ENCODE data around the gene JAK2. TPM values are rescaled to one million over a fixed set of nuclear protein-coding genes. Genes with fewer than 3 reads are reported as not detected.

JAK2 gene
- total RNA-seq, 1 experiment from 2014 or later = 3.3 TPM

GRCh38 chr9:4980086-4980727, 4.9 kb upstream of the JAK2 start:
- ATAC-seq = no peak
- H3K4me1 Mint-ChIP-seq = peaks cover 8% of the 10 kb centered on the region
- CTCF ChIA-PET = no interaction called here
- no peak for TF ChIP-seq NR2C2 (CRISPR knock-in tag; IDR thresholded peaks at IDR 0.05)
- TF ChIP-seq, protein P1, sequence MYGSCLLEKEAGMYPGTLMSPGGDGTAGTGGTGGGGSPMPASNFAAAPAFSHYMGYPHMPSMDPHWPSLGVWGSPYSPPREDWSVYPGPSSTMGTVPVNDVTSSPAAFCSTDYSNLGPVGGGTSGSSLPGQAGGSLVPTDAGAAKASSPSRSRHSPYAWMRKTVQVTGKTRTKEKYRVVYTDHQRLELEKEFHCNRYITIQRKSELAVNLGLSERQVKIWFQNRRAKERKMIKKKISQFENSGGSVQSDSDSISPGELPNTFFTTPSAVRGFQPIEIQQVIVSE (CRISPR knock-in tag; IDR thresholded peaks at IDR 0.05; ENCODE audit: borderline replicate concordance) = no peak
- TF ChIP-seq NFYB (CRISPR knock-in tag; conservative IDR thresholded peaks at IDR 0.05; ENCODE audit: low read depth) = no peak
- TF ChIP-seq ATF1 (CRISPR knock-in tag; IDR thresholded peaks at IDR 0.05) = no peak
- TF ChIP-seq PRRX2 (CRISPR knock-in tag; IDR thresholded peaks at IDR 0.05) = no peak
- no peak for TF ChIP-seq ETV6 (CRISPR knock-in tag; IDR thresholded peaks at IDR 0.05)
- no peak for DNase-seq (ENCODE audit: low spot score)
- POLR2A ChIA-PET = no interaction called here
- no peaks in the 10 kb centered on the region for H3K36me3 Mint-ChIP-seq
- H3K27ac Mint-ChIP-seq = no peak overlapping the region
- H3K9me3 Mint-ChIP-seq = no peaks in the 10 kb centered on the region
- no peaks in the 10 kb centered on the region for H3K27me3 Mint-ChIP-seq (ENCODE audit: low read depth)
- no peak overlapping the region for H3K4me3 Mint-ChIP-seq

DNA sequence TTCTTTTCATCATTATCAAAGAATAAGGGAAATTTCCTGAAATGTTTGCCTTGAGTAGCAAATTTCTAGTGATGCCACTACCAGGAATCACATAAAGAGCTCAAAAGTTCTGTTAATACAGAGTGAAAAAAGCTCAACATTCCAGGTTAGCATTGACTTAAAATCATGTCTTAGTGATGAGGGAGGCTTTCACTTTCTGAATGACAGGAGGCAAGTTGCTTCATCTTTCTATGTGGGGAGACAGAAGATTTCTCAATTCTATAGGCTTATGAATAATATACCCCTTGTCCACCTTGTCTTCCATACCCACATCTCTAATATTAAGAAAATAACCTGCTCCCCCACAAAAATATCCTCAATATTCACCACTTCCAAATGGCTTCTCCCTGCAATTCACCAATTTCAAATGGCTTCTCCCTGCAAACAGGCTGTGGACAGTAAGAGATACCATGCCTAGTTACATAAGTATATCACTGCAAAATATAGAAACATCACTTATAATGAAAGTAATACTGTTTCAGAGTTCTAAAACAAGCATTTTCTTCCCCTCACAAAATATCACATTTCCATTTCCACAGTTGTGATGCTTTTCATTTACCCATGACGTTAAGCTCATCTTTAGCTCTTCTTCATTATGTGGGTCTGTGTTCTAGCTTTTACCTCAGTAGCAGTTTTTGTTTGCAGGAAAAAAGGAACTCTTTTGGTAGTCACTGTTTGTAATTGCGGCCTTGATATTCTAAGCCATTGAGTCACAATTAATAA, 2.2 kb upstream of the JAK2 start:
- no peaks in the 10 kb centered on the region for H3K36me3 Mint-ChIP-seq
- H3K27me3 Mint-ChIP-seq (ENCODE audit: low read depth) = peaks cover 15% of the 10 kb centered on the region
- CTCF ChIA-PET = interaction anchor here (1.4 kb wide), 1 partner anchor 281 kb away, joined by 3 read pairs; no protein-coding TSS in a partner anchor
- no peak overlapping the region for H3K27ac Mint-ChIP-seq
- no peak for ATAC-seq
- H3K9me3 Mint-ChIP-seq = no peaks in the 10 kb centered on the region
- peaks cover 16% of the 10 kb centered on the region for H3K4me1 Mint-ChIP-seq
- POLR2A ChIA-PET = no interaction called here
- TF ChIP-seq JAZF1 (CRISPR knock-in tag; IDR thresholded peaks at IDR 0.05) (no peak), ERG (CRISPR knock-in tag; IDR thresholded peaks at IDR 0.05) (no peak), PRRX2 (CRISPR knock-in tag; IDR thresholded peaks at IDR 0.05) (no peak), ZNF232 (CRISPR knock-in tag; IDR thresholded peaks at IDR 0.05) (no peak), ZNF219 (CRISPR knock-in tag; IDR thresholded peaks at IDR 0.05; ENCODE audit: borderline replicate concordance) (no peak), NR3C1 (CRISPR knock-in tag; conservative IDR thresholded peaks at IDR 0.05; ENCODE audit: low read depth) (no peak)
- no peak overlapping the region for H3K4me3 Mint-ChIP-seq
- no peak for DNase-seq (ENCODE audit: low spot score)

- Mint-ChIP-seq H3K9me3 (no peaks in the 10 kb centered on the region), H3K4me3 (peak overlapping the region; percentile 92), H3K27ac (no peak overlapping the region), H3K36me3 (no peaks in the 10 kb centered on the region), H3K27me3 (ENCODE audit: low read depth) (peaks cover 15% of the 10 kb centered on the region), H3K4me1 (peaks cover 16% of the 10 kb centered on the region)
- ATAC-seq (no peak), DNase-seq (ENCODE audit: low spot score) (no peak)
- POLR2A ChIA-PET = no interaction called here
- no peak for TF ChIP-seq ELF4 (CRISPR knock-in tag; IDR thresholded peaks at IDR 0.05; ENCODE audit: low read depth)
- CTCF ChIA-PET = interaction anchor here (1.4 kb wide), 1 partner anchor 280 kb away, joined by 3 read pairs; no protein-coding TSS in a partner anchor
Measured at GRCh38 chr9:4983601-4984165, 1.4 kb upstream of the JAK2 start.

GRCh38 chr9:4984171-4984620, 876 bp upstream of the JAK2 start:
- Mint-ChIP-seq H3K4me3 (peak overlapping the region; percentile 92), H3K27me3 (ENCODE audit: low read depth) (peaks cover 15% of the 10 kb centered on the region), H3K9me3 (no peaks in the 10 kb centered on the region), H3K4me1 (peaks cover 16% of the 10 kb centered on the region), H3K27ac (peak overlapping the region; percentile 91), H3K36me3 (no peaks in the 10 kb centered on the region)
- POLR2A ChIA-PET = interaction anchor here (1.6 kb wide), 1 partner anchor 191 kb away, joined by 7 read pairs; the partner anchor contains the start of gene RCL1
- ATAC-seq (peak; percentile 6), DNase-seq (ENCODE audit: low spot score) (no peak)
- TF ChIP-seq NR2C2 (CRISPR knock-in tag; IDR thresholded peaks at IDR 0.05) (no peak), GABPB1 (CRISPR knock-in tag; IDR thresholded peaks at IDR 0.05) (peak; percentile 10; the same call in 1 of the 2 replicates)
- CTCF ChIA-PET = interaction anchor here (1.4 to 2.3 kb wide), 3 partner anchors 222 to 279 kb away, joined by 3 to 12 read pairs (median 6); no protein-coding TSS in a partner anchor
